Loucy (cell line): ENCODE measurements around the gene C20orf202.

Experiments used
- H2AFZ ChIP-seq: fragments of 200-600 bp; sonication (generic); 2 replicates; pipeline ENCODE4 v1.6.0; 2016; ENCODE audit warnings: antibody characterized with exemption, mild to moderate bottlenecking, low read length, moderate library complexity
- H3F3A ChIP-seq: fragments of 200-600 bp; 2 replicates; pipeline ENCODE4 v1.6.0; 2016; ENCODE audit warnings: antibody characterized with exemption, low read depth, mild to moderate bottlenecking
- H3K27me3 ChIP-seq: fragments of 200-600 bp; sonication (generic); 2 replicates; pipeline ENCODE4 v1.6.1; 2014; ENCODE audit warnings: low read length, mild to moderate bottlenecking; ENCODE audit not compliant: insufficient read depth, poor library complexity, severe bottlenecking
- H3K36me3 ChIP-seq: fragments of 200-600 bp; sonication (generic); 2 replicates; pipeline ENCODE4 v1.6.1; 2016; ENCODE audit warnings: low read length; ENCODE audit not compliant: insufficient read depth
- H3K4me1 ChIP-seq: fragments of 200-600 bp; sonication (generic); 2 replicates; pipeline ENCODE4 v1.5.1; 2014; ENCODE audit warnings: low read length, mild to moderate bottlenecking; ENCODE audit not compliant: insufficient read depth, poor library complexity, severe bottlenecking
- H3K4me2 ChIP-seq: fragments of 200-600 bp; sonication (generic); 2 replicates; pipeline ENCODE4 v1.6.0; 2014; ENCODE audit warnings: antibody characterized with exemption, low read length, low read depth, mild to moderate bottlenecking; ENCODE audit not compliant: poor library complexity, severe bottlenecking
- H3K4me3 ChIP-seq: fragments of 200-600 bp; sonication (generic); 2 replicates; pipeline ENCODE4 v1.5.1; 2014; ENCODE audit warnings: low read length, mild to moderate bottlenecking, mixed read lengths; ENCODE audit not compliant: poor library complexity, severe bottlenecking
- H3K79me2 ChIP-seq: fragments of 200-600 bp; sonication (generic); 2 replicates; pipeline ENCODE4 v1.6.1; 2014; ENCODE audit warnings: low read length; ENCODE audit not compliant: insufficient read depth
- H3K9ac ChIP-seq: fragments of 200-600 bp; sonication (generic); 2 replicates; pipeline ENCODE4 v1.6.0; 2014; ENCODE audit warnings: mild to moderate bottlenecking, low read depth, low read length, moderate library complexity; ENCODE audit not compliant: poor library complexity, severe bottlenecking
- H3K9me2 ChIP-seq: fragments of 200-600 bp; sonication (generic); replicated peaks from 2 replicates; pipeline ENCODE4 v1.6.1; 2016; ENCODE audit warnings: low read depth, low read length, mixed read lengths
- H3K9me3 ChIP-seq: fragments of 200-600 bp; sonication (generic); 2 replicates; pipeline ENCODE4 v1.6.1; 2014; ENCODE audit warnings: mild to moderate bottlenecking, antibody characterized with exemption, low read length, low read depth; ENCODE audit not compliant: insufficient read depth
- H4K20me1 ChIP-seq: fragments of 200-600 bp; sonication (generic); 2 replicates; pipeline ENCODE4 v1.6.0; 2014; ENCODE audit warnings: antibody characterized with exemption, low read length, mild to moderate bottlenecking; ENCODE audit not compliant: insufficient read depth, poor library complexity, severe bottlenecking
- CTCF ChIP-seq: fragments of 200-600 bp; sonication (generic); conservative IDR thresholded peaks from 2 replicates; pipeline ENCODE4 v1.5.1; 2014; ENCODE audit warnings: mild to moderate bottlenecking, antibody characterized with exemption, low read length
- EZH2phosphoT487 ChIP-seq: fragments of 200-600 bp; IDR thresholded peaks from 2 replicates; pipeline ENCODE4 v1.6.1; 2018; ENCODE audit warnings: antibody characterized with exemption, mild to moderate bottlenecking, moderate library complexity, borderline replicate concordance

Gene C20orf202

DNA sequence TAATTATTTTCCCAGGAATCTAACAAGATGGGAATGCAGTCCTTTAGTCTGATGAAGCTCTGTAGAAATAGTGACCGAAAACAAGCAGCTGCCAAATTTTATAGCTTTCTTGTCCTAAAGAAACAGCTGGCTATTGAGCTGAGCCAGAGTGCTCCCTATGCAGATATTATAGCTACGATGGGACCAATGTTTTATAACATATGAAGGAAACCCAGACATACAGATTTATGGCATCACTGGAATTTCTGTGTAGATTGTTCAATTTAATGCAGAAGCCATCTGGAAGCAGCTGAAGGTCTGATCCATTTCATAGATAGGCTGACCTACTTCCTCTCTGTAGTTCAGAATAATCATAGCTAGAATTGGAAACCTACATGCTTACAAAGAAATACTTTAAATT lies 51.0 kb downstream of the C20orf202 start:
- Histone ChIP-seq H3K9me2 (no peaks in the 10 kb centered on the region), H3K4me1 (no peaks in the 10 kb centered on the region), H3K9ac (no peak overlapping the region), H3K4me2 (no peak overlapping the region), H3K27me3 (peaks cover 6% of the 10 kb centered on the region), H2AFZ (no peak overlapping the region), H3F3A (no peaks in the 10 kb centered on the region), H3K4me3 (no peak overlapping the region), H3K9me3 (no peaks in the 10 kb centered on the region), H3K36me3 (no peaks in the 10 kb centered on the region), H4K20me1 (no peaks in the 10 kb centered on the region), H3K79me2 (no peaks in the 10 kb centered on the region)
- TF ChIP-seq CTCF (no peak), EZH2phosphoT487 (no peak)

- Histone ChIP-seq H3F3A (no peaks in the 10 kb centered on the region), H3K36me3 (no peaks in the 10 kb centered on the region), H3K4me2 (no peak overlapping the region), H3K4me1 (no peaks in the 10 kb centered on the region), H3K9me3 (no peaks in the 10 kb centered on the region), H3K9me2 (no peaks in the 10 kb centered on the region), H3K79me2 (no peaks in the 10 kb centered on the region), H2AFZ (no peak overlapping the region), H3K9ac (no peak overlapping the region), H3K27me3 (peaks cover 6% of the 10 kb centered on the region), H4K20me1 (no peaks in the 10 kb centered on the region), H3K4me3 (no peak overlapping the region)
- no peak for TF ChIP-seq CTCF
- no peak for TF ChIP-seq EZH2phosphoT487
Measured at GRCh38 chr20:1255675-1256074, 52.4 kb downstream of the C20orf202 start.
